LNCaP clone FGC (cell line): Measurements from ENCODE around the gene CEP126.
A peak's percentile ranks its signal among the peaks of the same experiment; 100 is the strongest.

Experiments used
- DNase-seq: peaks from one replicate; pipeline ENCODE4 v3.0.0-alpha.2; 2011; ENCODE audit warnings: low read depth
- H3K4me3 ChIP-seq: 2 replicates; pipeline ENCODE4 v1.5.1; 2011; ENCODE audit warnings: mild to moderate bottlenecking, low read depth, low read length, control low read depth
- CTCF ChIP-seq: IDR thresholded peaks from 2 replicates; pipeline ENCODE4 v1.5.1; 2012; ENCODE audit warnings: mild to moderate bottlenecking; ENCODE audit not compliant: control insufficient read depth, insufficient read depth; ENCODE audit errors: extremely low read depth

The CEP126 gene

GRCh38 chr11:101881586-101881985, 33.2 kb upstream of the CEP126 start:
- no peak for DNase-seq
- TF ChIP-seq CTCF = no peak
- H3K4me3 ChIP-seq = no peak overlapping the region

GRCh38 chr11:101885631-101886030, 29.2 kb upstream of the CEP126 start:
- no peak for DNase-seq
- no peak for TF ChIP-seq CTCF
- no peak overlapping the region for H3K4me3 ChIP-seq

GRCh38 chr11:101889767-101890166, 25.0 kb upstream of the CEP126 start:
- no peak for TF ChIP-seq CTCF
- no peak for DNase-seq
- H3K4me3 ChIP-seq = no peak overlapping the region

GRCh38 chr11:101894505-101894904, 20.3 kb upstream of the CEP126 start:
- TF ChIP-seq CTCF = no peak
- no peak overlapping the region for H3K4me3 ChIP-seq
- no peak for DNase-seq

GRCh38 chr11:101907815-101908214, 7.0 kb upstream of the CEP126 start:
- H3K4me3 ChIP-seq = no peak overlapping the region
- no peak for DNase-seq
- TF ChIP-seq CTCF = no peak

- H3K4me3 ChIP-seq = no peak overlapping the region
- no peak for TF ChIP-seq CTCF
- no peak for DNase-seq
Observed at GRCh38 chr11:101909087-101909486, 5.7 kb upstream of the CEP126 start.

- TF ChIP-seq CTCF = peak; percentile 62
- no peak overlapping the region for H3K4me3 ChIP-seq
- peak; percentile 34 for DNase-seq
Observed at GRCh38 chr11:101912823-101913284, 2.0 kb upstream of the CEP126 start.
